SKM-1 treated with dmso at 0.1 percent for 144 hours (cell line): ENCODE results near the gene VPS18.
A peak's percentile ranks its signal among the peaks of the same experiment; 100 is the strongest.

Experiments
- DNase-seq: peaks from one replicate; lab custom pipeline; 2025; ENCODE audit not compliant: unreplicated experiment; lab: John Stamatoyannopoulos, UW

VPS18 gene

GRCh38 chr15:40936234-40936708 lies 42.0 kb downstream of the VPS18 start:
- no peak for DNase-seq

- DNase-seq = no peak
Measured at GRCh38 chr15:40936709-40937666, 42.7 kb downstream of the VPS18 start.

- DNase-seq = no peak
Measured at GRCh38 chr15:40937762-40938535, 43.7 kb downstream of the VPS18 start.

- no peak for DNase-seq
Measured at GRCh38 chr15:40938536-40938870, 44.3 kb downstream of the VPS18 start.

- DNase-seq = no peak
Measured at GRCh38 chr15:40940296-40940801, 46.1 kb downstream of the VPS18 start.

- DNase-seq = no peak
Measured at GRCh38 chr15:40941068-40941527, 46.8 kb downstream of the VPS18 start.

- DNase-seq = peak; percentile 83
Measured at GRCh38 chr15:40941528-40942336, 47.5 kb downstream of the VPS18 start.

GRCh38 chr15:40942337-40942854 lies 48.1 kb downstream of the VPS18 start:
- DNase-seq = peak; percentile 83

- no peak for DNase-seq
Measured at GRCh38 chr15:40942878-40943277, 48.6 kb downstream of the VPS18 start.

GRCh38 chr15:40943764-40944365 lies 49.6 kb downstream of the VPS18 start:
- no peak for DNase-seq

GRCh38 chr15:40944510-40945296 lies 50.5 kb downstream of the VPS18 start:
- no peak for DNase-seq

GRCh38 chr15:40948706-40949473 lies 54.6 kb downstream of the VPS18 start:
- DNase-seq = no peak

- no peak for DNase-seq
Measured at GRCh38 chr15:40949756-40950207, 55.5 kb downstream of the VPS18 start.

GRCh38 chr15:40951764-40952163 lies 57.5 kb downstream of the VPS18 start:
- DNase-seq = no peak

GRCh38 chr15:40952301-40952900 lies 58.2 kb downstream of the VPS18 start:
- no peak for DNase-seq

GRCh38 chr15:40952901-40953712 lies 58.9 kb downstream of the VPS18 start, which contains the start of gene CHAC1:
CHAC1 (plus strand) TSS chr15:40953471; CDS start chr15:40953584, 113 bp downstream.
- peak; percentile 92 for DNase-seq
